Measurements from ENCODE around the gene TOP1.
A peak's percentile ranks its signal among the peaks of the same experiment; 100 is the strongest.

The TOP1 gene

GRCh38 chr20:41058674-41059635 is 30.3 kb downstream of the TOP1 start:
- no peak for DNase-seq

- no peak for DNase-seq
Measured at GRCh38 chr20:41061155-41061554, 32.5 kb downstream of the TOP1 start.

- DNase-seq: no peak
Measured at GRCh38 chr20:41063442-41063841, 34.8 kb downstream of the TOP1 start.

- no peak for DNase-seq
Measured at GRCh38 chr20:41064377-41064776, 35.8 kb downstream of the TOP1 start.

GRCh38 chr20:41065716-41066115 is 37.1 kb downstream of the TOP1 start:
- no peak for DNase-seq

- DNase-seq: no peak
Measured at GRCh38 chr20:41068806-41069205, 40.2 kb downstream of the TOP1 start.

GRCh38 chr20:41072190-41072863 is 43.7 kb downstream of the TOP1 start:
- DNase-seq: no peak

GRCh38 chr20:41072915-41073314 is 44.3 kb downstream of the TOP1 start:
- DNase-seq: no peak

- DNase-seq: no peak
Measured at GRCh38 chr20:41074441-41074840, 45.8 kb downstream of the TOP1 start.

- DNase-seq: no peak
Measured at GRCh38 chr20:41076776-41077175, 48.2 kb downstream of the TOP1 start.

- no peak for DNase-seq
Measured at GRCh38 chr20:41078329-41078728, 49.7 kb downstream of the TOP1 start.

- DNase-seq: no peak
Measured at GRCh38 chr20:41079066-41079465, 50.4 kb downstream of the TOP1 start.

GRCh38 chr20:41080866-41081265 is 52.2 kb downstream of the TOP1 start:
- DNase-seq: no peak

- no peak for DNase-seq
Measured at GRCh38 chr20:41081276-41081814, 52.7 kb downstream of the TOP1 start.

GRCh38 chr20:41082306-41082705 is 53.7 kb downstream of the TOP1 start:
- no peak for DNase-seq

- DNase-seq: no peak
Measured at GRCh38 chr20:41085606-41086005, 57.0 kb downstream of the TOP1 start.

- DNase-seq: no peak
Measured at GRCh38 chr20:41086402-41087324, 58.0 kb downstream of the TOP1 start.

- no peak for DNase-seq
Measured at GRCh38 chr20:41087325-41087685, 58.7 kb downstream of the TOP1 start.

GRCh38 chr20:41087777-41088176 is 59.2 kb downstream of the TOP1 start:
- DNase-seq: no peak

GRCh38 chr20:41089555-41089954 is 60.9 kb downstream of the TOP1 start:
- no peak for DNase-seq

GRCh38 chr20:41091927-41092326 is 63.3 kb downstream of the TOP1 start:
- DNase-seq: no peak

GRCh38 chr20:41094353-41095055 is 65.9 kb downstream of the TOP1 start:
- peak; percentile 11 to 22 for DNase-seq
